Suprapubic skin (tissue), 3 donors: ENCODE results near the gene LSM11.

Experiments
- CTCF ChIP-seq, 2 donors: fragments of 200-600 bp in 1 of 2; fragments of 450-650 bp in 1 of 2; sonication (generic) in 1 of 2; IDR thresholded peaks; one replicate each; pipeline ENCODE4 v1.5.1; 2016 to 2019; ENCODE audit warnings: antibody characterized with exemption in 2 of 2, mild to moderate bottlenecking in 1 of 2, moderate library complexity in 1 of 2
- POLR2A ChIP-seq, 2 donors: fragments of 450-650 bp; IDR thresholded peaks; one replicate each; pipeline ENCODE4 v1.6.1; 2017; ENCODE audit warnings: antibody characterized with exemption in 2 of 2, mild to moderate bottlenecking in 2 of 2, moderate library complexity in 2 of 2

GRCh38 chr5:157793301-157793700 is 49.8 kb downstream of the LSM11 start:
- TF ChIP-seq CTCF (IDR thresholded peaks at IDR 0.05) (no peak), POLR2A (IDR thresholded peaks at IDR 0.05) (no peak)
